Fibroblast of lung (primary cell): ENCODE results near the gene HACL1. TPM values are rescaled to one million over a fixed set of nuclear protein-coding genes. Genes with fewer than 3 reads are reported as not detected.

Experiments used
- DNase-seq, 2 donors: peaks; one replicate each; pipeline versions ENCODE4 v3.0.0 to v3.0.0-alpha.2; 2010; ENCODE audit warnings: low read depth in 2 of 2
- H2AFZ ChIP-seq: 2 replicates; pipeline ENCODE4 v1.5.1; 2012; ENCODE audit warnings: low read length, control low read depth, inconsistent platforms
- H3K27ac ChIP-seq: 2 replicates; pipeline ENCODE4 v1.5.1; 2011; ENCODE audit warnings: low read length, control low read depth; ENCODE audit not compliant: insufficient read depth
- H3K27me3 ChIP-seq: 2 replicates; pipeline ENCODE4 v1.5.1; 2011; ENCODE audit warnings: mild to moderate bottlenecking, low read length; ENCODE audit not compliant: control insufficient read depth, insufficient read depth
- H3K36me3 ChIP-seq: 2 replicates; pipeline ENCODE4 v1.5.1; 2011; ENCODE audit warnings: low read length; ENCODE audit not compliant: control insufficient read depth, insufficient read depth
- H3K4me1 ChIP-seq: 2 replicates; pipeline ENCODE4 v1.5.1; 2011; ENCODE audit warnings: low read length; ENCODE audit not compliant: control insufficient read depth, insufficient read depth; ENCODE audit errors: extremely low read depth
- H3K4me2 ChIP-seq: 2 replicates; pipeline ENCODE4 v1.5.1; 2011; ENCODE audit warnings: low read length, control low read depth; ENCODE audit not compliant: insufficient read depth; ENCODE audit errors: extremely low read depth
- H3K4me3 ChIP-seq, 4 experiments: fragments of 200-600 bp in 1 of 4; sonication (generic) in 1 of 4; replicated peaks in 1 of 4; 2 replicates each; pipeline ENCODE4 v1.5.1; 2011 to 2016; ENCODE audit warnings: low read length in 4 of 4, low read depth in 3 of 4, mild to moderate bottlenecking in 3 of 4, control low read depth in 2 of 4, inconsistent platforms in 1 of 4, mixed read lengths in 1 of 4; ENCODE audit not compliant: insufficient read depth in 1 of 4; ENCODE audit errors: control extremely low read depth in 1 of 4
- H3K79me2 ChIP-seq: 2 replicates; pipeline ENCODE4 v1.5.1; 2012; ENCODE audit warnings: mild to moderate bottlenecking, low read length, inconsistent platforms; ENCODE audit not compliant: control insufficient read depth, insufficient read depth
- H3K9ac ChIP-seq: 2 replicates; pipeline ENCODE4 v1.5.1; 2011; ENCODE audit warnings: mild to moderate bottlenecking, low read length, control low read depth; ENCODE audit not compliant: insufficient read depth
- H3K9me3 ChIP-seq: 2 replicates; pipeline ENCODE4 v1.5.1; 2012; ENCODE audit warnings: low read depth, low read length; ENCODE audit not compliant: control insufficient read depth, insufficient read depth
- H4K20me1 ChIP-seq: 2 replicates; pipeline ENCODE4 v1.5.1; 2011; ENCODE audit warnings: low read length; ENCODE audit not compliant: control insufficient read depth, insufficient read depth; ENCODE audit errors: extremely low read depth
- CTCF ChIP-seq, 2 donors: IDR thresholded peaks in 1 of 2; conservative IDR thresholded peaks in 1 of 2; 1 replicate in 1 of 2; 2 replicates in 1 of 2; pipeline ENCODE4 v1.5.1; 2011 to 2012; ENCODE audit warnings: low read length in 2 of 2, control low read depth in 1 of 2, inconsistent platforms in 1 of 2, low read depth in 1 of 2, mild to moderate bottlenecking in 1 of 2
- EZH2 ChIP-seq: IDR thresholded peaks from 2 replicates; pipeline ENCODE4 v1.5.1; 2012; ENCODE audit warnings: low read length, control low read depth, mild to moderate bottlenecking; ENCODE audit errors: missing control alignments
- polyA plus RNA-seq, 2 donors: library from polyadenylated mRNA; depleted of rRNA in 1 of 2; stranded (reverse) in 1 of 2; unstranded in 1 of 2; fragments of >200 nt; gene quantifications; 2 replicates each; pipeline ENCODE4 v1.2.1, GENCODE V29; 2011 to 2012; ENCODE audit warnings: missing spikeins in 1 of 2
- total RNA-seq: library from RNA; depleted of rRNA; stranded (reverse); fragments of >200 nt; gene quantifications from 2 replicates; pipeline ENCODE4 v1.2.1, GENCODE V29; 2014

The HACL1 gene
- total and polyA plus RNA-seq, 2 donors (not counting 1 experiment from before 2014, with no cell fraction given) = 16.0 to 20.6 TPM

DNA sequence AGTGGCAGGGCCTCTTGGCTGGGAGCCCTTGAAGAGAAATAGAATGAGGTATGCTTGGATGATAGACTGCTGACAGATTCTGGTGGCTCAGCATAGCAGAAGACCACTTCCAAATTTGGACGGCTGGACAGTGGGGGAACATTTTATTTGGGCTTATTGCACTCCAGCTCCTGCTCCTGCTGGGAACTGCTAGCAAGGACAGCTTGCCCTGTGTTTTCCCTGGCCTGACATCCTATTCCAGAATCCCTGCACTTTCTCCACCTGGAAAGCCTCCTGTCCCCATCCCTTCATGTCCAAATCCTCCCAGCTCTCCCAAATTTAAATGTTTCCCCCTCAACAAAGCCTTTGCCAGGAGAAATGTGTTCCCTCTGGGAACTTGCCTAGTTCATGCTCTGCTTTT, 70.0 kb downstream of the HACL1 start:
- no peak overlapping the region for H3K4me3 ChIP-seq
- H2AFZ ChIP-seq = no peak overlapping the region
- no peak overlapping the region for H3K9ac ChIP-seq
- no peaks in the 10 kb centered on the region for H3K4me1 ChIP-seq
- H3K27me3 ChIP-seq = no peaks in the 10 kb centered on the region
- H3K27ac ChIP-seq = no peak overlapping the region
- no peaks in the 10 kb centered on the region for H3K9me3 ChIP-seq
- no peaks in the 10 kb centered on the region for H3K79me2 ChIP-seq
- no peak overlapping the region for H3K4me2 ChIP-seq
- H4K20me1 ChIP-seq = no peaks in the 10 kb centered on the region
- H3K36me3 ChIP-seq = no peaks in the 10 kb centered on the region
- no peak for TF ChIP-seq CTCF (conservative IDR thresholded peaks at IDR 0.05 in 1 of 2, IDR thresholded peaks at IDR 0.05 in 1 of 2; ENCODE audit: low read depth in 1 of 2, low read length in 2 of 2)
- no peak for TF ChIP-seq EZH2
- DNase-seq = no peak

DNA sequence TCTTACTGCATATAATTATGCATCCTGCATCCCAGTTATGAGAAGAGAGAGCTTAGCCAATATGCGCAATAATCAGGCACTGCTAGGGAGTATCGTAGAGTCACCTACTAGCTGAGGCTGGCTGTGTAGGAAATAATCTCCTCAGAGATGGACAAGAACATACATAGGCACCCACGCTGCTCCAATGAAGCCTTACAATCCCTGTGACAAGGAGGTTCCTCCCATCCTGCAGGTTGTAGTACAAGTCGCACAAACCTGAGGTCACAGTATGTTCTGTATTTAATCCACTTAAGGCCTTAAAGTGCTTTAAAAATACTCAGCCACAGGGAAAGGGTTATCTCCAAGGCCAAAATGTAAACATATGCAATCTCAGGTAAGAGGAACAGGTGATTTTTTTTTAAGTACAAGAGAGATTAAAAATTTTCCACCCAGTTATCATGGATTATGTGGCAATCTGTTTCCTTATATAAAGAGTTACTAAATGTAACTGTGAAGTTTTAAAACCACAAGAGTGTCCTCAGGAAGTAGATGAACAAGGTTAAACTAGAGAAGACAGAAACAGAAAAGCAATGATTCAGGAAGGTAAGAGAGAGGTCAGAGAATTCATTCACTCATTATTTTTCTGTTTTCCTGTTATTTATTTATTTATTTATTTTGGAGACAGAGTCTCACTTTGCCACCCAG, 72.4 kb downstream of the HACL1 start:
- Histone ChIP-seq H3K9ac (no peak overlapping the region), H3K4me3 (no peak overlapping the region), H2AFZ (no peak overlapping the region), H3K27me3 (no peaks in the 10 kb centered on the region), H3K27ac (no peak overlapping the region), H3K9me3 (no peaks in the 10 kb centered on the region), H3K4me1 (no peaks in the 10 kb centered on the region), H3K4me2 (no peak overlapping the region), H3K36me3 (no peaks in the 10 kb centered on the region), H4K20me1 (no peaks in the 10 kb centered on the region), H3K79me2 (no peaks in the 10 kb centered on the region)
- TF ChIP-seq EZH2 (no peak), CTCF (conservative IDR thresholded peaks at IDR 0.05 in 1 of 2, IDR thresholded peaks at IDR 0.05 in 1 of 2; ENCODE audit: low read depth in 1 of 2, low read length in 2 of 2) (no peak)
- no peak for DNase-seq

DNA sequence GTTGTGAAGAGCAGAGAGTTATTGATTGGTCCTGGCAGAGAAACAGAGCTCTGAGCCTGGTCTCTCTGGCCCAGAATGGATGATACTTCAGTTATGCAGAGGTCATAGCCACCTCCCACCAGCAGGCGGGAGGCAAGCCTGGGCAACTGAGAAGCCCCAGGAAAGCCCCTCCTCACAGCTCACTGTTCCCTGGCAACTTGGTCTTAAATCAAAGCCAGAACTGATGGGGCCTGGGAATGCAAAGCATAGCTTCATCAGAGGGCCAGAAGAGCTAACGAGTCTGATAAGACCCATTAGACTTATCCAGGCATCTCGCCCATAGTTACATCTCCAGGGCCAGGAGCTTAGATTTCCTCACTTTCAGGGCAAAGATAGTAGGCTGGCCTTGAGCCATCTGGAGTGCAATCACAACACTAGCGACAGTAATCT, 74.3 kb downstream of the HACL1 start:
- no peaks in the 10 kb centered on the region for H3K9me3 ChIP-seq
- no peak overlapping the region for H3K4me2 ChIP-seq
- no peak overlapping the region for H3K4me3 ChIP-seq
- no peak overlapping the region for H3K9ac ChIP-seq
- H3K36me3 ChIP-seq = no peaks in the 10 kb centered on the region
- H4K20me1 ChIP-seq = no peaks in the 10 kb centered on the region
- H3K27me3 ChIP-seq = no peaks in the 10 kb centered on the region
- peak; percentile 7 to 8 for DNase-seq
- H3K27ac ChIP-seq = no peak overlapping the region
- TF ChIP-seq EZH2 (no peak), CTCF (conservative IDR thresholded peaks at IDR 0.05 in 1 of 2, IDR thresholded peaks at IDR 0.05 in 1 of 2; ENCODE audit: low read depth in 1 of 2, low read length in 2 of 2) (peak in 1 of 2 donors; percentile 30)
- H2AFZ ChIP-seq = no peak overlapping the region
- H3K4me1 ChIP-seq = no peaks in the 10 kb centered on the region
- no peaks in the 10 kb centered on the region for H3K79me2 ChIP-seq
